ENCODE results near the gene CLEC4E.

DNA sequence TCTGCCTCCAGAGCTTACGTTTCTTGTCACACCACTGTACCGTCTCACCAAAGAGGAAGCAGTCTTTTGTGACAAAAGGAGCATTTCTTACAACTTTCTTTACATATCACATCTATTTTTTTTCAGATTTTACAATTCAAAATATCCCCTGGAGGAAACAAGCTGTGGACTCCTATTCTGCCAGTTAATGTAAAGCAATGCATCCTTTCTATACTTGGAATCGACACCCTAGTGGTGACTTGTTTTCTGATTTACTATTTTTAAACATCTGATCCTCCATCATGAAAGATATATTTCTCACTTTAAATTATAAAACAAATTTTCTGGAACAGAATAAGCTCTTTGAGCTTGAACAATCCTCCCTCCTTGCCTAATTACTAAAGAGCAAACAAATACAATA lies 37.2 kb upstream of the CLEC4E start:
- no peak for TF ChIP-seq GATA2 (IDR thresholded peaks at IDR 0.05; ENCODE audit: low read depth, low read length)
- TF ChIP-seq GATA3 (IDR thresholded peaks at IDR 0.05; ENCODE audit: low read depth, low read length): no peak
